DMS153 treated with DMSO at 0.1 percent for 48 hours (cell line): ENCODE measurements around the gene WDR33.
"Not testable (repeated sequence)": the region's sequence is repeated elsewhere in the genome, so short reads cannot be mapped to it uniquely, and the experiment has no call there.

Experiments used
- DNase-seq: peaks from one replicate; lab custom pipeline; 2025; ENCODE audit not compliant: unreplicated experiment; lab: John Stamatoyannopoulos, UW

WDR33 gene

GRCh38 chr2:127810619-127811396 is at the start of gene WDR33:
WDR33 (minus strand) TSS chr2:127811171; CDS start chr2:127770981, 40,190 bp downstream.
- DNase-seq = peak; percentile 82

GRCh38 chr2:127860130-127860529 is 49.2 kb upstream of the WDR33 start:
- no peak for DNase-seq

- DNase-seq = peak; percentile 11
Measured at GRCh38 chr2:127859712-127860085, 48.7 kb upstream of the WDR33 start.

- DNase-seq = peak; percentile 27
Measured at GRCh38 chr2:127857265-127857808, 46.4 kb upstream of the WDR33 start.

- DNase-seq = no peak
Measured at GRCh38 chr2:127853671-127854070, 42.7 kb upstream of the WDR33 start.

- no peak for DNase-seq
Measured at GRCh38 chr2:127852388-127852787, 41.4 kb upstream of the WDR33 start.

GRCh38 chr2:127847931-127848330 is 37.0 kb upstream of the WDR33 start:
- DNase-seq = no peak

- no peak for DNase-seq
Measured at GRCh38 chr2:127844973-127845372, 34.0 kb upstream of the WDR33 start.

GRCh38 chr2:127843677-127844076 is 32.7 kb upstream of the WDR33 start:
- DNase-seq = no peak

- DNase-seq = no peak
Measured at GRCh38 chr2:127841466-127842178, 30.7 kb upstream of the WDR33 start.

GRCh38 chr2:127840893-127841292 is 29.9 kb upstream of the WDR33 start:
- no peak for DNase-seq

- DNase-seq = no peak
Measured at GRCh38 chr2:127834951-127835350, 24.0 kb upstream of the WDR33 start.

GRCh38 chr2:127829845-127830246 is 18.9 kb upstream of the WDR33 start:
- peak; percentile 9 for DNase-seq

GRCh38 chr2:127826708-127827107 is 15.7 kb upstream of the WDR33 start:
- DNase-seq = not testable (repeated sequence)

- no peak for DNase-seq
Measured at GRCh38 chr2:127826047-127826446, 15.1 kb upstream of the WDR33 start.

GRCh38 chr2:127820080-127820668 is 9.2 kb upstream of the WDR33 start:
- no peak for DNase-seq

GRCh38 chr2:127818794-127819425 is 7.9 kb upstream of the WDR33 start:
- no peak for DNase-seq

GRCh38 chr2:127818241-127818640 is 7.3 kb upstream of the WDR33 start:
- DNase-seq = no peak

GRCh38 chr2:127814677-127815076 is 3.7 kb upstream of the WDR33 start:
- no peak for DNase-seq

- not testable (repeated sequence) for DNase-seq
Measured at GRCh38 chr2:127812441-127812840, 1.5 kb upstream of the WDR33 start.
